Astrocyte of the cerebellum (primary cell): ENCODE data around the gene VLDLR.
A peak's percentile ranks its signal among the peaks of the same experiment; 100 is the strongest.

ENCODE experiments used
- DNase-seq: peaks from one replicate; pipeline ENCODE4 v3.0.0-alpha.2; 2011; ENCODE audit warnings: low read depth
- H3K4me3 ChIP-seq: 2 replicates; pipeline ENCODE4 v1.5.1; 2011; ENCODE audit warnings: mild to moderate bottlenecking, low read depth, low read length, moderate library complexity
- CTCF ChIP-seq: IDR thresholded peaks from 2 replicates; pipeline ENCODE4 v1.5.1; 2012; ENCODE audit warnings: low read length, low read depth, moderate library complexity, mild to moderate bottlenecking; ENCODE audit errors: missing control alignments
- in situ Hi-C: cut with HindIII; loops from 2 replicates; pipeline ENCODE4 v1.10.0; 2017; ENCODE audit warnings: low sequenced_read_pairs

The VLDLR gene

GRCh38 chr9:2616692-2617377 lies 4.8 kb upstream of the VLDLR start:
- DNase-seq = no peak
- in situ Hi-C loops = no loop called here
- TF ChIP-seq CTCF = no peak
- H3K4me3 ChIP-seq = no peak overlapping the region

GRCh38 chr9:2618289-2618688 lies 3.3 kb upstream of the VLDLR start:
- in situ Hi-C loops = no loop called here
- no peak overlapping the region for H3K4me3 ChIP-seq
- no peak for DNase-seq
- no peak for TF ChIP-seq CTCF

GRCh38 chr9:2620919-2621721 lies 467 bp upstream of the VLDLR start:
- peak; percentile 31 for DNase-seq
- TF ChIP-seq CTCF = peak; percentile 23
- in situ Hi-C loops = no loop called here
- H3K4me3 ChIP-seq = peak overlapping the region; percentile 65

- H3K4me3 ChIP-seq = peak overlapping the region; percentile 65
- no peak for TF ChIP-seq CTCF
- DNase-seq = no peak
- in situ Hi-C loops = no loop called here
These were observed 1.1 kb downstream of the VLDLR start for GRCh38 chr9:2622461-2623287.

GRCh38 chr9:2623288-2624050 lies 1.9 kb downstream of the VLDLR start:
- in situ Hi-C loops = no loop called here
- DNase-seq = no peak
- H3K4me3 ChIP-seq = peak overlapping the region; percentile 65

More at GRCh38 chr9:2623288-2624050, 1.9 kb downstream of the VLDLR start:
- TF ChIP-seq CTCF = no peak
